Right lobe of liver (tissue), 6 donors: ENCODE data around the gene KLK11. TPM values are rescaled to one million over a fixed set of nuclear protein-coding genes. Genes with fewer than 3 reads are reported as not detected.

Source experiments
- ATAC-seq, 4 donors: fragments of 200-7000 bp; cut with Tn5 transposase; one replicate each; pipeline ENCODE4 v1.9.1; 2020; ENCODE audit warnings: mild to moderate bottlenecking in 4 of 4, moderate library complexity in 4 of 4
- DNase-seq, 3 donors: peaks; one replicate each; pipeline ENCODE4 v3.0.0-alpha.2; 2020
- H3K27ac ChIP-seq, 3 donors: fragments of 200-600 bp; one replicate each; pipeline ENCODE4 v1.8.0; 2022
- H3K27me3 ChIP-seq, 2 donors: fragments of 200-600 bp; one replicate each; pipeline ENCODE4 v1.8.0; 2022
- H3K36me3 ChIP-seq, 4 donors: fragments of 200-600 bp; sonication (generic) in 1 of 4; one replicate each; pipeline versions ENCODE4 v1.5.1 to v1.8.0; 2017 to 2022; ENCODE audit warnings: control low read depth in 1 of 4
- H3K4me1 ChIP-seq, 4 donors: fragments of 200-600 bp; sonication (generic) in 1 of 4; one replicate each; pipeline versions ENCODE4 v1.5.1 to v1.8.0; 2017 to 2022; ENCODE audit warnings: control low read depth in 1 of 4
- H3K4me3 ChIP-seq, 3 donors: fragments of 200-600 bp; one replicate each; pipeline ENCODE4 v1.8.0; 2022
- H3K9me3 ChIP-seq, 4 donors: fragments of 200-600 bp; sonication (generic) in 1 of 4; one replicate each; pipeline versions ENCODE4 v1.5.1 to v1.8.0; 2017 to 2022; ENCODE audit warnings: control low read depth in 1 of 4
- POLR2A ChIP-seq: fragments of 450-650 bp; IDR thresholded peaks from one replicate; pipeline ENCODE4 v1.6.1; 2017; ENCODE audit warnings: antibody characterized with exemption, mild to moderate bottlenecking
- WGBS: methylation state at CpG from one replicate; pipeline ENCODE4 v1.1.6; 2018; ENCODE audit warnings: low coverage, low lambda C conversion rate; ENCODE audit not compliant: insufficient coverage; ENCODE audit errors: missing lambda C conversion rate; 5-methylcytosine and 5-hydroxymethylcytosine counted together
- intact Hi-C, 2 donors: fragments of 100-400 bp; cut with DNase I; formaldehyde crosslinking; loops; one replicate each; pipeline versions ENCODE4 v1.11.2 to v1.14.1; 2022
- total RNA-seq, 6 experiments: library from RNA; depleted of rRNA in 2 of 6; stranded (reverse); fragments of >200 nt in 2 of 6; fragmentation: NEBNext Ultra II Directional in 3 of 6; extraction: Animal tissue kit (Norgen Biotek cat#: 25700) in 3 of 6; gene quantifications; one replicate each; pipeline versions ENCODE4 v1.1.0 to v1.2.4, GENCODE V29; 2016 to 2023
- TF ChIP-seq, protein P1 (sequence below), 4 donors: fragments of 200-600 bp in 3 of 4; fragments of 450-650 bp in 1 of 4; IDR thresholded peaks; one replicate each; pipeline versions ENCODE4 v1.5.1 to v1.8.0; 2016 to 2022; ENCODE audit warnings: antibody characterized with exemption in 4 of 4, mild to moderate bottlenecking in 2 of 4
- donor health status: DM: no; HTN: yes; CAD: no.
- donor health status: DM: no; HTN: no; CAD: no.
- donor health status: DM: no; HTN: no; CAD: no.
- donor health status: DM: no; HTN: yes; CAD: no.
- donor health status: DM: no; HTN: yes; CAD: no.

KLK11 gene
- total RNA-seq, 6 experiments from 2014 or later: not detected

DNA sequence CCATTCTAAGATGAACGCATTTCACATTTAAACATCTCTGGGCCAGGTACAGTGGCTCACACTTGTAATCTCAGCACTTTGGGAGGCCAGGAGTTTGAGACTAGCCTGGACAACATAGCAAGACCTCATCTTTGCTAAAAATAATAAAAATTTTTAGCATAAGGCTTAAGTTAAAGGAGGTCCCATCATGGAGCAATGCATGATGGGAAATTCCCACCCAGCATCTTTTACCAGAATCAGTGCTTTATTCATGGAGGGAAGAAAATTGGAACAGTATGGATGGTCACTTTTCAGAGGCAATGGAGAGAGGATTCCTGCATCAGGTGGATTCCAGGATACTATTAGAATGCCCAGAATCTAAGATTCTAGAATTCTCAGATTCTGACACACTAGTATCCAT lies 21.2 kb downstream of the KLK11 start:
- ATAC-seq (no peak), DNase-seq (no peak)
- Histone ChIP-seq H3K36me3 (no peaks in the 10 kb centered on the region), H3K27me3 (no peaks in the 10 kb centered on the region), H3K27ac (no peak overlapping the region), H3K4me1 (no peaks in the 10 kb centered on the region), H3K4me3 (no peak overlapping the region), H3K9me3 (no peaks in the 10 kb centered on the region)
- TF ChIP-seq, protein P1, sequence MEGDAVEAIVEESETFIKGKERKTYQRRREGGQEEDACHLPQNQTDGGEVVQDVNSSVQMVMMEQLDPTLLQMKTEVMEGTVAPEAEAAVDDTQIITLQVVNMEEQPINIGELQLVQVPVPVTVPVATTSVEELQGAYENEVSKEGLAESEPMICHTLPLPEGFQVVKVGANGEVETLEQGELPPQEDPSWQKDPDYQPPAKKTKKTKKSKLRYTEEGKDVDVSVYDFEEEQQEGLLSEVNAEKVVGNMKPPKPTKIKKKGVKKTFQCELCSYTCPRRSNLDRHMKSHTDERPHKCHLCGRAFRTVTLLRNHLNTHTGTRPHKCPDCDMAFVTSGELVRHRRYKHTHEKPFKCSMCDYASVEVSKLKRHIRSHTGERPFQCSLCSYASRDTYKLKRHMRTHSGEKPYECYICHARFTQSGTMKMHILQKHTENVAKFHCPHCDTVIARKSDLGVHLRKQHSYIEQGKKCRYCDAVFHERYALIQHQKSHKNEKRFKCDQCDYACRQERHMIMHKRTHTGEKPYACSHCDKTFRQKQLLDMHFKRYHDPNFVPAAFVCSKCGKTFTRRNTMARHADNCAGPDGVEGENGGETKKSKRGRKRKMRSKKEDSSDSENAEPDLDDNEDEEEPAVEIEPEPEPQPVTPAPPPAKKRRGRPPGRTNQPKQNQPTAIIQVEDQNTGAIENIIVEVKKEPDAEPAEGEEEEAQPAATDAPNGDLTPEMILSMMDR (IDR thresholded peaks at IDR 0.05): no peak
- TF ChIP-seq POLR2A: no peak
- intact Hi-C loops: no loop called here
- WGBS: 67% methylated on average over 1 of the region's 1 CpG

GRCh38 chr19:51003316-51003715 lies 23.1 kb downstream of the KLK11 start:
- no peaks in the 10 kb centered on the region for H3K4me1 ChIP-seq
- DNase-seq (no peak), ATAC-seq (no peak)
- no peaks in the 10 kb centered on the region for H3K9me3 ChIP-seq
- no peak overlapping the region for H3K27ac ChIP-seq
- no peaks in the 10 kb centered on the region for H3K27me3 ChIP-seq
- no peaks in the 10 kb centered on the region for H3K36me3 ChIP-seq
- 69% methylated on average over 6 of the region's 7 CpGs for WGBS
- intact Hi-C loops: no loop called here
- TF ChIP-seq, protein P1 (IDR thresholded peaks at IDR 0.05): no peak
- no peak for TF ChIP-seq POLR2A
- H3K4me3 ChIP-seq: no peak overlapping the region

DNA sequence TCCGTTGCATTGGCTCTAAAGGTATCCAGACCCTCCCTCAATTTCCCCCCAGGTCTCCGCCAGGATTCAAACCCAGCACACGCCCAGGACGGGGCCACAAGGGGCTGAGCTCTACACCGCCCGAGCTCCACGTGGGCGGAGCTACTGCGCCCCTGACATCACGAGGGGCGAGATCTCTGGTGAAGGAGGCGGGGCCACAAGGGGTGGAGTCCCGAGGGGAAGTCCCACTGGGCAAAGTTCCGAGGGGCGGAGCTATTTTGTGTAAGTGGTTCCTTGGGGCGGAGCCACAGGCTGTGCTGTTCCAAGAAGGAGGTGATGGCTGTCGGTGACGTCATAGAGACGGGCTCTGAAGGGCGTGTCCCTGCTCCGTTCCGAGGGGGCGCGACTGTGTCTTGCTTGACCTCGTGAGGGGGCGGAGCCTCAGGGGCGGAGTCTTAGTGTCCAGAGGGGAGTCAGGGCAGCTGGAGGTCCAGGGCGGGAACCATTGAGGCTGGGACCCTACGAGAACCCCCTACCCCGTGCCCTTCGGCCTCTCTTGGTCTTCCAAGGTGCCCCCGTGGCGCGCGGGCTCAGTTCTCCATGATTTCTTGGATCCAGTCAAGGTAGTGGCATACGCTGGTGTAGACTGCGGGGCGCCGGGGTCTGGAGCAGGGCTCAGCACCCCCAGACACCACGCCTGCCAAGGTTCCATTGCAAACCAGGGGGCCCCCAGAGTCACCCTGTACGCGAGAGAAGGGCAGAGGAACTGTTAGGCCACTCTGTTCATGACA lies 23.7 kb downstream of the KLK11 start:
- no peak overlapping the region for H3K4me3 ChIP-seq
- H3K27ac ChIP-seq: no peak overlapping the region
- H3K4me1 ChIP-seq: no peaks in the 10 kb centered on the region
- ATAC-seq (peak in 1 of 4 donors; percentile 18), DNase-seq (no peak)
- H3K27me3 ChIP-seq: no peaks in the 10 kb centered on the region
- intact Hi-C loops: no loop called here
- no peaks in the 10 kb centered on the region for H3K9me3 ChIP-seq
- 25% methylated on average over 3 of the region's 42 CpGs for WGBS
- TF ChIP-seq, protein P1 (IDR thresholded peaks at IDR 0.05): no peak
- no peak for TF ChIP-seq POLR2A
- no peaks in the 10 kb centered on the region for H3K36me3 ChIP-seq

- intact Hi-C loops: no loop called here
- H3K4me3 ChIP-seq: no peak overlapping the region
- H3K27ac ChIP-seq: no peak overlapping the region
- TF ChIP-seq POLR2A: no peak
- TF ChIP-seq, protein P1 (IDR thresholded peaks at IDR 0.05): no peak
- H3K9me3 ChIP-seq: no peaks in the 10 kb centered on the region
- H3K27me3 ChIP-seq: no peaks in the 10 kb centered on the region
- 26% methylated on average over 9 of the region's 12 CpGs for WGBS
- ATAC-seq (no peak), DNase-seq (no peak)
- no peaks in the 10 kb centered on the region for H3K4me1 ChIP-seq
- no peaks in the 10 kb centered on the region for H3K36me3 ChIP-seq
Observed at GRCh38 chr19:51002089-51002532, 24.3 kb downstream of the KLK11 start.
